Measurements from ENCODE around the gene ZCCHC14. TPM values are rescaled to one million over a fixed set of nuclear protein-coding genes. Genes with fewer than 3 reads are reported as not detected.
"Not testable (repeated sequence)": the region's sequence is repeated elsewhere in the genome, so short reads cannot be mapped to it uniquely, and the experiment has no call there.

The ZCCHC14 gene
- total and polyA plus RNA-seq, 2 experiments from 2014 or later, result 4.3 to 14.5 TPM

GRCh38 chr16:87366288-87366687 lies 126.5 kb downstream of the ZCCHC14 start:
- no peak for TF ChIP-seq EZH2 (IDR thresholded peaks at IDR 0.05; ENCODE audit: borderline replicate concordance)
- TF ChIP-seq EZH2phosphoT487 (IDR thresholded peaks at IDR 0.05; ENCODE audit: low read depth, severe bottlenecking, unreplicated experiment), result no peak
- TF ChIP-seq CTCF (IDR thresholded peaks at IDR 0.05; ENCODE audit: poor library complexity), result no peak
- Histone ChIP-seq H3K36me3 (replicated peaks; ENCODE audit: insufficient read depth, low read depth) (no peaks in the 10 kb centered on the region), H3K27ac (no peak overlapping the region), H3K9me2 (replicated peaks; ENCODE audit: insufficient read depth) (no peaks in the 10 kb centered on the region), H2AFZ (no peak overlapping the region), H3K4me1 (ENCODE audit: insufficient read depth) (peaks cover 11% of the 10 kb centered on the region), H3K27me3 (no peaks in the 10 kb centered on the region), H4K20me1 (ENCODE audit: insufficient read depth, poor library complexity, severe bottlenecking) (peaks cover 57% of the 10 kb centered on the region), H3K4me3 (no peak overlapping the region), H3K79me2 (peaks cover 79% of the 10 kb centered on the region), H3K4me2 (no peak overlapping the region), H3K9me3 (ENCODE audit: low read depth) (no peaks in the 10 kb centered on the region)
- DNase-seq (ENCODE audit: low spot score), result no peak
- 91% methylated on average over 4 of the region's 4 CpGs for WGBS (ENCODE audit: low lambda C conversion rate, missing lambda C conversion rate)

- H3K27me3 ChIP-seq, result no peaks in the 10 kb centered on the region
- no peak overlapping the region for H3K4me3 ChIP-seq
- H3K27ac ChIP-seq, result no peak overlapping the region
- H3K36me3 ChIP-seq (replicated peaks; ENCODE audit: insufficient read depth, low read depth), result no peaks in the 10 kb centered on the region
- peaks cover 77% of the 10 kb centered on the region for H3K79me2 ChIP-seq
- H4K20me1 ChIP-seq (ENCODE audit: insufficient read depth, poor library complexity, severe bottlenecking), result peaks cover 49% of the 10 kb centered on the region
- TF ChIP-seq EZH2 (IDR thresholded peaks at IDR 0.05; ENCODE audit: borderline replicate concordance), result no peak
- no peak for TF ChIP-seq EZH2phosphoT487 (IDR thresholded peaks at IDR 0.05; ENCODE audit: low read depth, severe bottlenecking, unreplicated experiment)
- no peak for TF ChIP-seq CTCF (IDR thresholded peaks at IDR 0.05; ENCODE audit: poor library complexity)
- no peaks in the 10 kb centered on the region for H3K9me3 ChIP-seq (ENCODE audit: low read depth)
- 92% methylated on average over 13 of the region's 13 CpGs for WGBS (ENCODE audit: low lambda C conversion rate, missing lambda C conversion rate)
- no peaks in the 10 kb centered on the region for H3K9me2 ChIP-seq (replicated peaks; ENCODE audit: insufficient read depth)
- no peak for DNase-seq (ENCODE audit: low spot score)
- H3K4me2 ChIP-seq, result no peak overlapping the region
- peaks cover 11% of the 10 kb centered on the region for H3K4me1 ChIP-seq (ENCODE audit: insufficient read depth)
- H2AFZ ChIP-seq, result no peak overlapping the region
Observed at GRCh38 chr16:87365021-87365713, 127.7 kb downstream of the ZCCHC14 start.

GRCh38 chr16:87363771-87364455 lies 128.9 kb downstream of the ZCCHC14 start:
- no peaks in the 10 kb centered on the region for H3K9me2 ChIP-seq (replicated peaks; ENCODE audit: insufficient read depth)
- peaks cover 11% of the 10 kb centered on the region for H3K4me1 ChIP-seq (ENCODE audit: insufficient read depth)
- H3K4me3 ChIP-seq, result no peak overlapping the region
- H3K79me2 ChIP-seq, result peaks cover 66% of the 10 kb centered on the region
- no peaks in the 10 kb centered on the region for H3K27me3 ChIP-seq
- TF ChIP-seq EZH2phosphoT487 (IDR thresholded peaks at IDR 0.05; ENCODE audit: low read depth, severe bottlenecking, unreplicated experiment) (no peak), CTCF (IDR thresholded peaks at IDR 0.05; ENCODE audit: poor library complexity) (no peak), EZH2 (IDR thresholded peaks at IDR 0.05; ENCODE audit: borderline replicate concordance) (no peak)
- peaks cover 37% of the 10 kb centered on the region for H4K20me1 ChIP-seq (ENCODE audit: insufficient read depth, poor library complexity, severe bottlenecking)
- H3K27ac ChIP-seq, result peak overlapping the region; percentile 48
- no peak overlapping the region for H2AFZ ChIP-seq
- no peak for DNase-seq (ENCODE audit: low spot score)
- peak overlapping the region; percentile 52 for H3K4me2 ChIP-seq
- whole genome bisulfite sequencing (ENCODE audit: low lambda C conversion rate, missing lambda C conversion rate), result 58% methylated on average over 16 of the region's 17 CpGs
- H3K9me3 ChIP-seq (ENCODE audit: low read depth), result no peaks in the 10 kb centered on the region
- H3K36me3 ChIP-seq (replicated peaks; ENCODE audit: insufficient read depth, low read depth), result no peaks in the 10 kb centered on the region

- not testable (repeated sequence) for DNase-seq (ENCODE audit: low spot score); H3K9me3 ChIP-seq (ENCODE audit: low read depth); H3K27me3 ChIP-seq; H3K4me3 ChIP-seq; H2AFZ ChIP-seq; H3K9me2 ChIP-seq (replicated peaks; ENCODE audit: insufficient read depth); H3K36me3 ChIP-seq (replicated peaks; ENCODE audit: insufficient read depth, low read depth)
- Histone ChIP-seq H3K4me1 (ENCODE audit: insufficient read depth) (peaks cover 11% of the 10 kb centered on the region), H3K79me2 (peaks cover 56% of the 10 kb centered on the region), H4K20me1 (ENCODE audit: insufficient read depth, poor library complexity, severe bottlenecking) (peaks cover 30% of the 10 kb centered on the region), H3K27ac (peak overlapping the region; percentile 48), H3K4me2 (peak overlapping the region; percentile 52)
- 93% methylated on average over 13 of the region's 13 CpGs for WGBS (ENCODE audit: low lambda C conversion rate, missing lambda C conversion rate)
Observed at GRCh38 chr16:87362828-87363559, 129.8 kb downstream of the ZCCHC14 start.

Measured in hepatocyte (in vitro differentiated cells).